Measurements from ENCODE around the gene OPN5. TPM values are rescaled to one million over a fixed set of nuclear protein-coding genes. Genes with fewer than 3 reads are reported as not detected.

The OPN5 gene
- total RNA-seq, 4 donors from 2014 or later = not detected

DNA sequence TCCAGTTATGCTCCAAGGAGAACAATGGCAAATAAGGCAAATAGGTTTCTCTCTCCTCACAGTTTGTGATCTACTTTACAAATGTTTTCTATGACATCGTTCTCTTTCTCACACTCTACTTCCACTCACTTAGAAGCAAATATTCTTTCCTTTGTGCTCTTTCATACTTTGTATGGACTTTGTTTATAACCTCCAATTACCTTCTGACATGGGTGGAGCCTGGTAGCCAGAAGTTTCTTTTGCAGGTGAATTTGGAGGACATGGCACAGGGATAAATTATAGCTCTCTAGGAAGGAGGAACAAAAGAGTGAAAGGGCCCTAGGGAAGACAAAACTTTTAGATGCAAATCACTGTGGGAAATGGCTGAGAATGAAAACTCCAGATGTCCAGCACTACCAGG, 69.3 kb downstream of the OPN5 start:
- no peak overlapping the region for H3K27ac ChIP-seq
- TF ChIP-seq POLR2A (IDR thresholded peaks at IDR 0.05) = no peak
- TF ChIP-seq, protein P1, sequence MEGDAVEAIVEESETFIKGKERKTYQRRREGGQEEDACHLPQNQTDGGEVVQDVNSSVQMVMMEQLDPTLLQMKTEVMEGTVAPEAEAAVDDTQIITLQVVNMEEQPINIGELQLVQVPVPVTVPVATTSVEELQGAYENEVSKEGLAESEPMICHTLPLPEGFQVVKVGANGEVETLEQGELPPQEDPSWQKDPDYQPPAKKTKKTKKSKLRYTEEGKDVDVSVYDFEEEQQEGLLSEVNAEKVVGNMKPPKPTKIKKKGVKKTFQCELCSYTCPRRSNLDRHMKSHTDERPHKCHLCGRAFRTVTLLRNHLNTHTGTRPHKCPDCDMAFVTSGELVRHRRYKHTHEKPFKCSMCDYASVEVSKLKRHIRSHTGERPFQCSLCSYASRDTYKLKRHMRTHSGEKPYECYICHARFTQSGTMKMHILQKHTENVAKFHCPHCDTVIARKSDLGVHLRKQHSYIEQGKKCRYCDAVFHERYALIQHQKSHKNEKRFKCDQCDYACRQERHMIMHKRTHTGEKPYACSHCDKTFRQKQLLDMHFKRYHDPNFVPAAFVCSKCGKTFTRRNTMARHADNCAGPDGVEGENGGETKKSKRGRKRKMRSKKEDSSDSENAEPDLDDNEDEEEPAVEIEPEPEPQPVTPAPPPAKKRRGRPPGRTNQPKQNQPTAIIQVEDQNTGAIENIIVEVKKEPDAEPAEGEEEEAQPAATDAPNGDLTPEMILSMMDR (IDR thresholded peaks at IDR 0.05) = no peak
- H3K27me3 ChIP-seq = no peaks in the 10 kb centered on the region
- no peaks in the 10 kb centered on the region for H3K4me1 ChIP-seq
- no peaks in the 10 kb centered on the region for H3K9me3 ChIP-seq
- DNase-seq = no peak
- no peak overlapping the region for H3K4me3 ChIP-seq
- no peaks in the 10 kb centered on the region for H3K36me3 ChIP-seq

DNA sequence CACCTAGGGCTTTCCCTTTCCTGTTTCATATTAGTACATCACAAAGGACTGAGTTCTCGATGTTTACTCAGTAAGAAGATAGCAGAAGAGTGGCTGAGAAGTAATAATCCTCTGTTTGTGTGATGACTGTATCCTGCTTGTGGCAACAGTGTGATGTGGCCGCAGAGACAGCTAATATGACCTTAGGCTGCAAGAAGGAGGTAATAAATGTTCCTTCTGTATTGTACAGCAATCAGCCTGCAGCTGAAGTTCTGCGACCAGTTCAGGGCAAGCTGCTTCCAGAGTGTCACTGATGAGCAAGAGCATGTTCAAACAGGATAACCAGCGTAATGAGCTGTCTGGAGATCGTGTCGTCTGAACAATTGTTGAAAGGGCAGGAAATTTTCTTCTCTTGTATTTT, 70.9 kb downstream of the OPN5 start:
- Histone ChIP-seq H3K27me3 (no peaks in the 10 kb centered on the region), H3K4me3 (no peak overlapping the region), H3K4me1 (no peaks in the 10 kb centered on the region), H3K27ac (no peak overlapping the region), H3K36me3 (no peaks in the 10 kb centered on the region), H3K9me3 (no peaks in the 10 kb centered on the region)
- no peak for DNase-seq
- TF ChIP-seq POLR2A (IDR thresholded peaks at IDR 0.05) = no peak
- TF ChIP-seq, protein P1 (IDR thresholded peaks at IDR 0.05) = no peak

GRCh38 chr6:47853766-47854165, 71.9 kb downstream of the OPN5 start:
- H3K4me3 ChIP-seq = no peak overlapping the region
- H3K4me1 ChIP-seq = no peaks in the 10 kb centered on the region
- H3K36me3 ChIP-seq = no peaks in the 10 kb centered on the region
- DNase-seq = no peak
- H3K27me3 ChIP-seq = no peaks in the 10 kb centered on the region
- TF ChIP-seq POLR2A (IDR thresholded peaks at IDR 0.05) = no peak
- TF ChIP-seq, protein P1 (IDR thresholded peaks at IDR 0.05) = no peak
- H3K9me3 ChIP-seq = no peaks in the 10 kb centered on the region
- H3K27ac ChIP-seq = no peak overlapping the region

- no peak overlapping the region for H3K4me3 ChIP-seq
- DNase-seq = no peak
- no peaks in the 10 kb centered on the region for H3K4me1 ChIP-seq
- no peaks in the 10 kb centered on the region for H3K9me3 ChIP-seq
- H3K36me3 ChIP-seq = no peaks in the 10 kb centered on the region
- no peak overlapping the region for H3K27ac ChIP-seq
- no peak for TF ChIP-seq POLR2A (IDR thresholded peaks at IDR 0.05)
- TF ChIP-seq, protein P1 (IDR thresholded peaks at IDR 0.05) = no peak
- H3K27me3 ChIP-seq = no peaks in the 10 kb centered on the region
Measured at GRCh38 chr6:47854971-47855370, 73.1 kb downstream of the OPN5 start.

- H3K4me3 ChIP-seq = no peak overlapping the region
- H3K27me3 ChIP-seq = no peaks in the 10 kb centered on the region
- DNase-seq = no peak
- TF ChIP-seq, protein P1 (IDR thresholded peaks at IDR 0.05) = no peak
- no peak for TF ChIP-seq POLR2A (IDR thresholded peaks at IDR 0.05)
- H3K4me1 ChIP-seq = no peaks in the 10 kb centered on the region
- no peaks in the 10 kb centered on the region for H3K9me3 ChIP-seq
- H3K36me3 ChIP-seq = no peaks in the 10 kb centered on the region
- no peak overlapping the region for H3K27ac ChIP-seq
Measured at GRCh38 chr6:47859175-47859574, 77.3 kb downstream of the OPN5 start.

GRCh38 chr6:47862731-47863130, 80.9 kb downstream of the OPN5 start:
- Histone ChIP-seq H3K9me3 (no peaks in the 10 kb centered on the region), H3K27me3 (no peaks in the 10 kb centered on the region), H3K27ac (no peak overlapping the region), H3K4me1 (no peaks in the 10 kb centered on the region), H3K4me3 (no peak overlapping the region), H3K36me3 (no peaks in the 10 kb centered on the region)
- TF ChIP-seq POLR2A (IDR thresholded peaks at IDR 0.05) = no peak
- TF ChIP-seq, protein P1 (IDR thresholded peaks at IDR 0.05) = no peak
- DNase-seq = no peak
